Stimulated activated CD4-positive, alpha-beta T cell treated with anti-CD3 and anti-CD28 coated beads, Interleukin-4, amount 100 ng/mL, for 24 hours (primary cell): Measurements from ENCODE around the gene C5orf46.
"Not testable (repeated sequence)": the region's sequence is repeated elsewhere in the genome, so short reads cannot be mapped to it uniquely, and the experiment has no call there.

Source experiments
- DNase-seq: peaks from one replicate; pipeline ENCODE4 v3.0.0-alpha.2; 2020

Gene C5orf46

DNA sequence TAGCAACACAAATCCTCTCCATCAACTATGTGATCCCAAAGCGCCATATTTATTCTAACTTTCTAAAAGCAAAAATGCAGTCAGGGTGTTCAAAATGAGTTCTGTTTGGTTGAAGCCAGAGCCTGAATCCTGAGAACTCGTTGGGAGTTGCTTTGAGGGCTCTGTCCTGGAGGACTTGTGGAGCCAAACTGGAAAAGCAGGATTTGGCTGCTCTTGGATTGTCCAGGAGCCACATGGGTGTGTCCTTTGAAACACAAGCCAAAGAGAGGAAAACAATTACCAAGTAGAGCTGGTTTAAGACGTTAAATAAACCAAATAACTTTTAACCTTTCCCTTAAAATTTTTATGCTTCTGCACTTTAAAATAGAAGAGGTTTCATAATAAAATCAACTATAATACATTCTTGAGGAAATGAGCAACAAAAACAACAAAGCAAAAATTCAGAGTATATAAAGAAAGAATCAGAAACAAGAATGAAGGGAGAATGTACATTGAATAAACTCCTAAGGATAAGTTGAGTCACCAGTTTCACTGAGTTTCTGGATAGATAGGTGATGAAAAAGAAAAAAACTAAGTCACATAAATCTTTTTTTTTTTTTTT lies 13.5 kb downstream of the C5orf46 start:
- DNase-seq, result no peak

DNA sequence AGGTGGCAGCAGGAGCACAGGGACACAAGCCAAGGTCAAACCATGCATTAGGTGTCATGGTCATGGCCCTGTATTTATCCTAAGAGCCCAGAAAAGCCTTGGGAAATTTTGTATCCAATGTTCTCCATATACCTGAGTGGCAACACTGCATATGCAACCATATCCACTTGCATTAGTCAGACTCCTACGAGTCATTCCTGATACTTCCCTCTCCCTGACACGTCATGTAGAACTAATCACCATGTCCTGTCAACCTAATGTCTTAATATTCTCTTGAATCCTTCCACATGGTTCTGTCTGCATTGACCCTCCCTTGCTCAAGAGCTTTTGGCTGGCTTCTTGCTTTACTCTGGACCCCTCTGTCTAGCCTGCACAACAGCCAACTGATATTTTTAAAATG lies 18.4 kb downstream of the C5orf46 start:
- DNase-seq, result no peak

DNA sequence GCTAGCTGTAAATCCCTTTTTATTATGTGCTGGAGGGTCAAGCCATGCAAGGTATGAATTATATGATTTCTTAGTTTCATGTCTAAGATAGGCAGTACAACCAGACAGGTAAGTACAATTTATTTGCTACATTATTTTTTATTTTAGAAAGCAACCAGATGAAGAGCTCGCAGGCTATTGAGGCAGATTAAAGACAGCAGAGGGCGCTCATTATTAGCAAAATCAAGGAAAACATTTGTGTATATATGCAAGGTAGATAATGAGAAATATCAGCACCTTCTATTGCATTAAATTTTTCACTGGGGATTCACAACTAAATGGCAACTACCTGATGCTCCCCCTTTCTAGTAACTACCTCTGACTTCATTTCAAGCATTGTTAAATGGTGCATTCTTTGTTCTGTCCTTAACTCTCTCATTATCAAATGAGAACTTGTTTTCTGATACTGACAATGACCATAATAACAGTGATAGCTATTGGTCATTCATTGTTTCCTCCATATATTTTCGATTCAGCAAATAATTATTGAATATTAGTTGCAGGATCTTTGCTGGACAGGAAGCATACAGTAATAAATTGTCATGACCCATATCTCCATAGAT lies 19.2 kb downstream of the C5orf46 start:
- no peak for DNase-seq

DNA sequence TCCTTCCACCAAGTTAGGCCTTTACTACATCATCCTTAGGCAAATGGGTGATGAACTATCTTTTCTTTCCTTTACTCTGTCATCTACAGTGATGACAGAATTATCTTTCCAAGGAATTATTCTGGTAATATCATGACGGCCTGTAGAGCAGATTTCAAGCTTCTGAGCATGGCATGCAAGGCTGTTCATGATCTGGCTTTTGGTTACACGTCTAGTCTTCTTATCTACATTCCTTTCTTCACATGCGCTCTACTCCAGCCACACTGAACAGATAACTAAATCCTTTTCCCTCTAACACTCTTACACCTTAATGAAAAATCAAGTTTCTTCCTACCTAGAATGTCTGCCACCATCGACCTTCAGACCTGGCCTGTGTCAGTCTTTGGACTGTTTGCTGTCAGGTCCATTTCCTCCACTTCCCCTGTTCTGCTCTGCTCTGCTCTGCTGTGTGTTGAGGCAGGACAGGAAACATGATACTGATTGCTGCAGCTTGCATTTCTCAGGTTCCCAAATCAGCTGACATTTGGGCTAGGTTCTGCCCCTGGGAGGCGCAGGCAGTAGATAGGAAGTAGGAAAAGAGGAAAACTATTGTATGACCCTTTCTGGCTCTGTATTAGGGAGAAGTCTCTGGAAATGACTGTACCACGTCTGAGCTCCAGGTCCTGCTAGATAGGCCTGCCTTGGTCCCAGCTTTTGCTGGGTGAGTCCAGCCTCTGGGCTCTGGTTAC lies 23.6 kb downstream of the C5orf46 start:
- DNase-seq, result no peak

DNA sequence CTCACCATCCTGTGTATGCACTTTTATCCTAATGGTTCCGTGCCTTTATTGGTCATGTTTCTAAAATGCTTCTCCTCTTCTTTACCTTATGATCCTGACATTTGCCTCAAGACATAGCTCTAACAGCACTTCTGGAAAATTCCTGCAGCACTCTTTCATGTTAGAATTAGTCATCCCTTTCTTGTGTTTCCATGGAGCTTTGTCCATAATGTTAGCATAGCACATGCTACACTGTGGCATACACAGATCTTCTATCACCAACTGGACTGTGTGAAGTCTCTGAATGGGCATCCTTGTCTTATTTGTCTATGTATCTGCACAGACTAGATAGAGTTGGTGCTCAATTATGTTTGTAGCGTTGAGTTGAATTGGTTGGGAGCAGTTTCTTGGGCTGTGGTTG lies 25.9 kb downstream of the C5orf46 start:
- DNase-seq, result no peak

DNA sequence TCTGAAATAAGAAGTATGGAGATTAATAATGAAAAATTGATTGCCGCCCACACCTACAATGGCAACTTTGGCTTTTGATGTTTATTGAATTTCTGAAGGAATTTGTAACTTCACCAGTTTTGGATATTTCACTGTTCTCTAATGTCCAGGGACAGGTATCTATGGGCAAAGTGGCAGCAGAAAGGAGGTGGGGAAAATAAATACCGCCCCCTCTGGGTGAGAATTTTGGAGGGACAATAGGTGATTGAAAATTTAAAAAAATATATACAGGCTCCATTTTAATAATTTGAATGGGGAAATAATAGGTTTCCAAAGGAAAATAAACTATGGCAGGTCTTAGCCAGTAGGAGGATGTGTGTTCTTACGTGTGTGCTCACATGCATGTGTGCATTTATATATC lies 26.6 kb downstream of the C5orf46 start:
- no peak for DNase-seq

DNA sequence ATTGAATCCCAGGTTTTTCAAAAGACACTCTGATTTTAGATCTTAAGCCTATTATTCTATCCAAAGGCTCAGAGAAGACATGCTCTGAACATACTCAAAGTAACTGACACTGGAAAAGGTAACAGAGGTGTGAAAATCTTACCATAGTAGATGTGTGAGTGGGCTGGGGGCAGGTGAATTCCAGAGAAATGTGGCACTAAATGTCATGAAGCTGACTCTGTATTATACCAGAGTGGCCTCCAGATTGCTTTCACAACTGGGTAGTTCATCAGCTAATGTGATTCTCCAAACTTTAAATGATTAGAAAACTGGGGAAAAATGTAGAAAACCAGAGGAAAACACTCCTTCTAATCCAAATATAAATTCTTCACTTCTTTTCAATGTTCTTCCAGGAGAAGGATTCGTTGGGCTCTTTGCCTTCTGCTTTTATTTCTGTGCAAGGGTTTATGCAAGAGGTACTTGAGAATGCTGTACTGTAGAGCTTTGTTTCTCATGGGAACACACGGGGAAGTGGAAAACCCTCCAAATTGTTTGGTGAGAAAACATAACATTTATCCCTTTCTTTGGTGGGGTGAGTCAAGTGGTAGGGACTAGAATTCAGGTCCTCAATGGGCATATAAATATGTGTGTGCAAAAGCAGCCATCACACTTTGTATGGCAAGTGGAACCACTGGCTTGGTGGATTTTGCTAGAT lies 28.1 kb downstream of the C5orf46 start, which contains the start of gene SCGB3A2:
Gene SCGB3A2 (plus strand): TSS at position 646 of the 694 bp plus-strand sequence. CDS start 93 bp downstream, outside the sequence.
- DNase-seq, result no peak

DNA sequence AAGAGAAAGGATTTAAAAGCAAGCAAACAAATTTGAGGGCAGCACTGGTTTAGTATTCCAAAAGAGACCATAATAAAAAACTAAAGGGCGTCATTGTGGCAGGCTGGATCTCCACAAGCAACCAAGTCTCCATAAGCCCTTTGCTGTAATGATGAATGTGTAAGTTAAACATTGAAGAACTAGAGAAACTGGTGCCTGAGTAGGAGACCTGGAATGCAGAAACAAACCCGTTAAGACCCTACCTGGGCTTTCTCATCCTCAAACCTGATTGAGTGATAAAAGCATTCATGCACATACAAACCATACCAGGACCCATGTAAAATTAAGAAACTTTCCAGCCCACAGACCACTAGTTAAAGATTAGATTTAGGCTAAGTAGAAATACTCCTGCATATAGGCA lies 29.7 kb downstream of the C5orf46 start:
- DNase-seq, result no peak

DNA sequence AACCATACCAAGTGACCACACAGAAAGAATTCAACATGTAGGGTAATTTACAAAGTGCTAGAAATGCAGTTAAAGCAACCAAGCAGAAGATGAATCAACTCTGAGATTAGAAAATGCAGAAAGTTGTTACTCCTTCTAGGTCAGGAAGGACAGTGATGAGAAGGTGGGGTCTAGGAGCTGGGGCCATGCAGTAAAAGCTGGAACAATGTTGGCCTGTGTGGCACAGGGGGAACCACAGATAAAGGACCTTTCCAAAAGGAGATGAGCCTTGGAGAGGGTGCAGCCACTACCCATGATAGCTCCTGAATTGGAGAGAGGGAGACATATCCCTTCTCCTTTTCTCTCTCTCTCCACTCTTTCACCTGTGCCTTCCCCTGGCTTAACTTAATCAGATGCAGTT lies 30.2 kb downstream of the C5orf46 start:
- DNase-seq, result no peak

DNA sequence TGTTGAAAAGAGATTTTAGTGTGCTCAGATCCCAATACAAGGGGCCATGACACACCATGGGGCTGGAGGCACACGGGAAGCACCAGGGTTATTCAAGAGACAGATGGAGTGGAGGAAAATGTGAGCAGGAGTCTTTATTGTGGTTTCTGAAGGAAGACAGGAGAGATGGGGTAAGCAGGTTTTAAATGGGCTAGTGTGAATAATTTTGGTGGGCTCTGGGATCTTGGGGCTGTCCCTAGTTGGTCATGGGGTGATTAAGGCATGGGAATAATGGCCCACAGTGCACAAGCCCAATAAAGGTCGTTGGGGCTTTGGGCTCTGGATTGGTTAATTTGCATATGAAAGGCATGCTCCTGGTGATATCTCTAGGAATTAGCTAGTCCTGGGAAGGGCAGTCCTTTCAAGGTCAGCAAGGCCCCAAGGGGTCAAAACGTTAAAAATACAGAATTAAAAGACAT lies 31.4 kb downstream of the C5orf46 start:
- no peak for DNase-seq

DNA sequence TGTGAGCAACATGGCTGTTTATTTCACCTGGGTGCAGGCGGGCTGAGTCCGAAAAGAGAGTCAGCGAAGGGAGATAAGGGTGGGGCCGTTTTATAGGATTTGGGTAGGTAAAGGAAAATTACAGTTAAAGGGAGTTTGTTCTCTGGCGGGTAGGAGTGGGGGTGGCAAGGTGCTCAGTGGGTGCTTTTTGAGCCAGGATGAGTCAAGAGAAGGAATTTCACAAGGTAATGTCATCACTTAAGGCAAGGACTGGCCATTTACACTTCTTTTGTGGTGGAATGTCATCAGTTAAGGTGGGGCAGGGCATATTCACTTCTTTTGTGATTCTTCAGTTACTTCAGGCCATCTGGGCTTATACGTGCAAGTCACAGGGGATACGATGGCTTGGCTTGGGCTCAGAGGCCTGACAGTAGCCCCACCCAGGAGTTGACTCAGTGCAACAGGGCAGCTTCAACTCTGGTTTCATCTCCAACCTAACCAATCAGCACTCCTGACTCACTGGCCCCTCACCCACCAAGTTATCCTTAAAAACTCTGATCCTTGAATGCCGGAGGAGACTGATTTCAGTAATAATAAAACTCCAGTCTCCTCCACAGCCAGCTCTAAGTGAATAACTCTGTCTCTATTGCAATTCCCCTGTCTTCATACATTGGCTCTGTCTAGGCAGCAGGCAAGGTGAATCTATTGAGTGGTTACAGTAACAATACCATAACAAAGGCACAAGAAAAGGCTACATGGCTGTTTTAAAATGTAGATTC lies 32.0 kb downstream of the C5orf46 start:
- not testable (repeated sequence) for DNase-seq

DNA sequence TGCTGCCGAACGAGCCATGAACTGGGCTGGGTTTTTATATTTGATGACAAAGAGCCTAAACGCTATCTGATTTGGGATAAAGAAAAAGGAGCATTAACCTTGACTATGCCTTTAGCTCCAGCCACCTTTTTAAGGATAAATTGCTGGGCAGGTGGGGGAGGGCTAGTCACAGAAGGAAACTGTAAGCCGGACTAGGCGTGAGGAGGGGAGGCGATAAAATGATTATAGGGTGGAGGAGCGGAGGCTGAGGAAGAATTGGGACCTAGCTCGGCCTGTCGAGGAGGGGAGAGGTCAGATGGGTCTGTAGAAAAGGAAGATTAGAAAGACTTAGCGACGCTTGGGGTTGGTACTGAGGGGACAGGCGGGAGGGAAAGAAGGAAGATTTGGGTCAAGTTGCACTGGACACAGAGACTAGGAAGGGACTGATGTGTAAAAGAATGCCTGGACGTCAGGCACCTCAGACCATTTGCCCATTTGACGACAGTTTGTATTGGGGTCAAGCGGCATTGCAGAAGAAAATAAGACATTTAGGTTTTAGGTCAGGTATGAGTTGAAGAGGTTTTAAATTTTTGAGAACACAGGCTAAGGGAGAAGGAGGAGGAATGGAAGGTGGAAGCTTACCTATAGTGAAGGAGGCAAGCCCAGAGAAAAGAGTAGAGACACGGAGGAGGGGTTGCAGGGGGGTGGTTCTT lies 33.4 kb downstream of the C5orf46 start:
- DNase-seq, result not testable (repeated sequence)

DNA sequence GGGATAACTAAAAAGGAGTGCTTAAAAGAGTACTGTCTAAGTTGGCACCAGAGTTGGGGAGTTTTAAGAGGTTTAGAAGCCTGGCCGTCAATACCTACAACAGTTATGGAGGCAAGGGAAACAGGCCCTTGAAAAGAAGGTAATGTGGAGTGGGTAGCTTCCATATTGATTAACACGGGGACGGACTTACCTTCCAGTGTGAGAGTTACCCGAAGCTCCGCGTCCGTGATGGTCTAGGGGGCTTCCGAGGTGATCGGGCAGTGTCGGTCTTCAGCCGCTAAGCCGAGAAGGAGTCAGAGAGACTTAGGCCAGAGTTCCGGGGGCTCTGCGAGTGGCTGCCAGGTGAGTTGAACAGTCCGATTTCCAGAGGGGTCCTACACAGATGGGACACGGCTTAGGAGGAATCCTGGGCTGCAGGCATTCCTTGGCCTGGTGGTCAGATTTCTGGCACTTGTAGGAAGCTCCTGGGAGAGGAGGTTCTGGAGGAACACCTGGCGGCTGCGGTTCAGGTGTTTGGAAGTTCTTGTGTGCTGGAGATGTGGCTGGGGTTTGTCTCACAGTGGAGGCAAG lies 34.3 kb downstream of the C5orf46 start:
- not testable (repeated sequence) for DNase-seq

DNA sequence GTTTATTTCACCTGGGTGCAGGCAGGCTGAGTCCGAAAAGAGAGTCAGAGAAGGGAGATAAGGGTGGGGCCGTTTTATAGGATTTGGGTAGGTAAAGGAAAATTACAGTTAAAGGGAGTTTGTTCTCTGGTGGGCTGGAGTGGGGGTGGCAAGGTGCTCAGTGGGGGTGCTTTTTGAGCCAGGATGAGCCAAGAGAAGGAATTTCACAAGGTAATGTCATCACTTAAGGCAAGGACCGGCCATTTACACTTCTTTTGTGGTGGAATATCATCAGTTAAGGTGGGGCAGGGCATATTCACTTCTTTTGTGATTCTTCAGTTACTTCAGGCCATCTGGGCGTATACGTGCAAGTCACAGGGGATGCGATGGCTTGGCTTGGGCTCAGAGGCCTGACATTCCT lies 36.4 kb downstream of the C5orf46 start:
- not testable (repeated sequence) for DNase-seq

DNA sequence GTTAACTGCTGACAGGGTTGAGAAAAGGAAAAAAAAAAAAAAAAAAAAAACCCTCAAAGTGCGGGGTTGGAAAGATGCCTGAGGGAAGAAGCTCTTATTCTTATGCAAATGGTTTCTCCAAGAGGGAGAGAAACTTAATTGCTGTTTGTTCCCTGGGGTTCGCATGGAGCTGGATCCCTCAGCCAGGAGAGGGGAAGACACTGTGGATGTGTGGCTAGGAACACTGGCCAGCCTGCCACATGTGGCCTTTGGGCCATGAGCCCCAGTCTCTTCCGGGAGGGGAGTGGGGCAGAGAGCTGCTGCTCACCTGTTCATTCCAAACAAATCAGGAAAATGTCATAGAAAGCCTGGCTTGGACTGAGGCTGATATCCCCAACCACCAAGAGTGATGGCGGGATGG lies 37.2 kb downstream of the C5orf46 start:
- DNase-seq, result no peak

DNA sequence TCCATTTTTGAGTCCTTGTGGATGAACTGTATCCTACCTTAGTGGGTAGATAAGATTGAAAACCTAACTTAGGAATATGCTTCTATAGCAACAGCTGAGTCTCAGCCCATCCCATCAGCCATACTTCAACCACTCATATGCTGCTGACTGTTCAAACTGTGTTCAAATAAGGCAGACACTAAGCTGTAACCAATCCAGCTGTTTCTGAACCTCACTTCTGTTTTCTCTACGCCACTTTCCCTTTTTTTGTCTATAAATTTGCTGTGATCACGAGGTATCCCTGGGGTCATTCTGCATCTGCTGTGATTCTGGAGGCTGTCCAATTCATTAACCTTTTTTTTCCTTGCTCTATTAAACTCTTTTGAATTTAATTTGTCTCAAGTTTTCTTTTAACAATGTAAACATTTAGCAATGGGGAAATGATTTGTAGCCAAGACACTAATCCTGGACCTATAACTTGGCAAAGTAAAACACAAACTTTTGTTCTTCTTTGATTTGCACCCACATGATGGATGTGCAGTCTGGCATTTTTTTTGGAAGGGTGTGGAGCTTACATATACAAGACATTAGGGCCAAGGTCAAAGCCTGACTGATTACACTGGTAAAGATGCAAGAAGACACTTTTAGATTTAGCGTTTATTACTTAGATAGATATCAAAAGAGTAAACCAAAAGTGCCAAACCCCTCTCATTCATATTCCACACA lies 42.7 kb downstream of the C5orf46 start:
- DNase-seq, result no peak

DNA sequence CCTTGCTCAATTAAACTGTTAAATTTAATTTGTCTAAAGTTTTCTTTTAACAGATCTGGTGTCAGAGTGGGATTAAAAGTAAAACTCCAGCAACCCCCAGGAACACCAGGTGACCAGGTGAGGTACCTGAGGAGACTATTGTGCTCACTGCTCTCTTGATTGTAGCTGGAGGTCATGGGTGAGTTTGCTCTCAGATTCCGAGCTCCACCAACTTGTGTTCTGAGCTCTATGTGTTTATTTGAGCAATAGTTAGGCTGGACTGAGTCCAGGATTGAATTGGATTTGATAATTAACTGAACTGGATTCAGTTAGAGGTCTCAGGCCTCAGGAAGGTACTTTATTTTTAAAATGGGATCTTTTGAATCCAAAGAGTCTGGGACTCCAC lies 45.7 kb downstream of the C5orf46 start:
- no peak for DNase-seq

DNA sequence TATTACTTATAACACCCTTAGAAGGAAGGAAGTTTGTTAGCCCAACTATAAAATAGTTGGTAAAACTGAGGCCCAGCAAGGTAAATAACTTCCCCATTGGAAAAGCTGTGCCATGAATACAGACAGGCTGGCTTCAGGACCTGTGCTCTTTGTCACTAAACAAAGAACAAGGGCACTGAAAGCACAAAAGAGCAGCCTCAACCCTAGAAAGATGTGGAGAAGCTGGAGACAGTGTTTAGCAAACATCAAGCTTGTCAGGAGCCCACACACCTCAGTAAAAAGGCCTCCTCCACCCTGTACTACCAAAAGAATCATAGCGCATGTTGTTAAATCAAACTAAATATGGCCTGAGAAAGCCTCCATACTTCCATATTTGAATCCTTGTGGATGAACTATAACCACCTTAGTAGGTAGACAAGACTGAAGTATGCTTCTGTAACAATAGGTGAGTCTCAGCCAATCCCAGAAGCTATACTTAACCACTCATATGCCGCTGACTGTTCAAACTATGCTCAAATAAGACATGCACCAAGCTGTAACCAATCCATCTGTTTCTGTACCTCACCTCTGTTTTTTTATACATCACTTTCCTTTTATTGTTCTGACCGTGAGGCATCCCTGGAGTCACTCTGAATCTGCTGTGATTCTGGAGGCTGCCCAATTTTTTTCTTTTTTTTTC lies 46.2 kb downstream of the C5orf46 start:
- no peak for DNase-seq

DNA sequence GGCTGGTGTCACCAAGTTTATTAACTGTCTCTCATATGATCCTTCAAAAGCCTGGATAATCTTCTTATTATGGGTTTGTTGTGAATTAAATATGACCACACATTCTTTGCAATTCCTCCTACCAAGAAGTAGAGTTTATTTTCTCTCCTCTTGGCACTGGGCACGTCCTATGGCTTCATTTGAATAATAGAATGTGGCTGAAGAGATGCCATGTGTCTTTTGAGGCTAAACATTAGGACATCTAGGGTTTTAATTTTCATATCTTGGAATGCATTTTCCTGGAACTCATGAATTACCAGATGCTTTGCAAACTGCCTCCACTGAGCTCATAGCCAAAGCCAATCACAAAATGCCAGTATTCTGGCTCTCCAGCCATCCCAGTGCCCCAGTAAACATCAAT lies 47.8 kb downstream of the C5orf46 start:
- no peak for DNase-seq

DNA sequence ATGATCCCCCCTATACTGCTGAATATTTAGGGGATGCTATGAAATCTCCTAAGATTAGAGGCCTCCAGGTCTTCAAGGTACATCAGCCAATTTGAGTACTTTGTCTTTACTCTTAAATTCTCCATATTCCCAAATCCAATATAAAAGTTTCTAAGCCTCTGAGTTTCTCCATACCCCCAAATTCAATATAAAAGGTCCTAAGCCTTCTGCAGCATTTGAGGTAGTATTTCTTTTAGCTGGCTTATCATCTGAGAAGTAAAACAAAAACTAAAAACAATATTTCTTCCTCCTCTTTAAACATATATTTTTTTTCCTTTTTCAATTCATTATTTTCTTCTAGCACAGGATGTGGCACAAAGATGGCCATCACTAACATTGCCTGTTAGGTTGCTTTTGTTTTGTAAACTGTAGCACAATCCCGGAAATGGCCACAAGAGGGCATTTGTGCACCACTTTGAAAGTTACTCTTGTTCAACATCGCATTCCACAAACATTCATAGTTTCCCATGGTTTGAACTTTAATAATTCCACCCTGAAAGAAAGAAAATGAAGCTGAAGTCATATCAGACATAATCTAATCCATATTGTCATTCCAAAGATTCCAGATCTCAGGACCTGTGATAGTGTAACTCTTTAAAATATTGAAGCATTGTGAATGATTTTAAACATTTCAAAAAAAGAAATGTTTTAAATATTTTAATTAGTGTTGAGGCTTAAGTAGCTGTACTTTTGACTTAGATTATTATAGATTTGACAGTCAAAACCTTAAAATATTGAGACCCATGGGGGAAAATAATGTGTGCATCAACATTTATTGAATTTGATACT lies 48.8 kb downstream of the C5orf46 start:
- peak; percentile 47 for DNase-seq
